ENCODE results near the gene IGDCC3.
A peak's percentile ranks its signal among the peaks of the same experiment; 100 is the strongest.

IGDCC3 gene

GRCh38 chr15:65386376-65386775 lies 8.6 kb upstream of the IGDCC3 start:
- no peak for DNase-seq

GRCh38 chr15:65385870-65386258 lies 8.1 kb upstream of the IGDCC3 start:
- DNase-seq = no peak

GRCh38 chr15:65384895-65385869 lies 7.4 kb upstream of the IGDCC3 start:
- peak; percentile 60 to 79 (median 71) for DNase-seq

- DNase-seq = no peak
Measured at GRCh38 chr15:65384505-65384894, 6.7 kb upstream of the IGDCC3 start.

- no peak for DNase-seq
Measured at GRCh38 chr15:65383991-65384390, 6.2 kb upstream of the IGDCC3 start.

GRCh38 chr15:65383456-65383855 lies 5.7 kb upstream of the IGDCC3 start:
- no peak for DNase-seq

GRCh38 chr15:65382921-65383320 lies 5.1 kb upstream of the IGDCC3 start:
- no peak for DNase-seq

- no peak for DNase-seq
Measured at GRCh38 chr15:65382146-65382491, 4.3 kb upstream of the IGDCC3 start.

- DNase-seq = no peak
Measured at GRCh38 chr15:65381445-65382145, 3.8 kb upstream of the IGDCC3 start.

GRCh38 chr15:65379986-65380385 lies 2.2 kb upstream of the IGDCC3 start:
- no peak for DNase-seq

GRCh38 chr15:65377105-65377975 lies 462 bp downstream of the IGDCC3 start:
- no peak for DNase-seq

- DNase-seq = no peak
Measured at GRCh38 chr15:65376767-65377104, 1.1 kb downstream of the IGDCC3 start.

GRCh38 chr15:65375871-65376607 lies 1.8 kb downstream of the IGDCC3 start:
- DNase-seq = no peak

- DNase-seq = no peak
Measured at GRCh38 chr15:65374821-65375401, 2.9 kb downstream of the IGDCC3 start.

GRCh38 chr15:65374334-65374733 lies 3.5 kb downstream of the IGDCC3 start:
- no peak for DNase-seq

GRCh38 chr15:65373163-65373651 lies 4.6 kb downstream of the IGDCC3 start:
- DNase-seq = no peak

GRCh38 chr15:65372787-65373067 lies 5.1 kb downstream of the IGDCC3 start:
- DNase-seq = no peak

- no peak for DNase-seq
Measured at GRCh38 chr15:65371976-65372786, 5.6 kb downstream of the IGDCC3 start.

- DNase-seq = no peak
Measured at GRCh38 chr15:65370885-65371284, 6.9 kb downstream of the IGDCC3 start.

- no peak for DNase-seq
Measured at GRCh38 chr15:65369651-65370050, 8.2 kb downstream of the IGDCC3 start.

- DNase-seq = no peak
Measured at GRCh38 chr15:65369212-65369547, 8.6 kb downstream of the IGDCC3 start.

Measured in T-helper 1 cell (primary cell).